ENCODE results near the gene MRPL10. TPM values are rescaled to one million over a fixed set of nuclear protein-coding genes. Genes with fewer than 3 reads are reported as not detected.
A peak's percentile ranks its signal among the peaks of the same experiment; 100 is the strongest.

MRPL10 gene
- total RNA-seq, 3 donors from 2014 or later, result 35.0 to 43.5 (median 36.7) TPM

DNA sequence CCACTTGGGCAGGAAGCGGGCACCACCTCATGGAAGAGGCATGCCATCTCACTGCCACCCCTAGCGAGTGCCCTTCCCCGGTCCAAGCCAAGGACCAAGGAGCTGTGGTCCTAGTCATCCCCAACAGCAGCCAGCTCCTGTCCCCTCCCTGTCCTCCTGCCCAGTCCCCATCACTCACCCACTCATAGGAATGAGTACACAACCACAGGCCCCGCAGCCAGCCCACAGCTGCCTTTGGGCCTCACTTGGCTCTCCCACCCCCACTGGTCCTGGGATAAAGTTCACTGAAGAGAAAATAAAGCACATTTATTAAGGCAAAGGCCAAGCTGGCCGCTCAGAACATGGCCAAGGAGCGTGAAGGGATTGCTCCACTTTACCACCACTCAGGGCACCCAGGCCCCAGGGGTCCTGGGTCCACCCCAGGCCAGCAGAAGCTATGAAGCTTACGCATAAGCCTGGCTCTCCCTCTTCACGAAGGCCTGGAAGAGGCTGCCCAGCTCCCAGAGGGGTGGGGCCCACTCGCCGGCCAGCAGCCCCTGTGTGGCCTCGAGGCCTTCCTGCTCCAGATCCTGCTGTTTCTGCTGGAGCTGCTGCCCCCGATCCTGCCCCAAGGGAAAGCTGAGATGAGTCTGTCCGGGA is 6.2 kb upstream of the MRPL10 start:
- Histone ChIP-seq H3K27ac (peak overlapping the region; percentile 14 to 70), H3K9me3 (no peaks in the 10 kb centered on the region), H3K4me3 (no peak overlapping the region), H3K4me1 (peaks cover 5 to 8% of the 10 kb centered on the region in 2 donors), H3K36me3 (no peaks in the 10 kb centered on the region), H3K27me3 (no peaks in the 10 kb centered on the region)
- intact Hi-C loops (cut with DNase I; ENCODE audit: low total_unique reads), result no loop called here
- DNase-seq (ENCODE audit: low spot score in 2 of 2), result no peak
- TF ChIP-seq POLR2A (IDR thresholded peaks at IDR 0.05) (no peak), POLR2AphosphoS5 (IDR thresholded peaks at IDR 0.05) (no peak)
- TF ChIP-seq, protein P1, sequence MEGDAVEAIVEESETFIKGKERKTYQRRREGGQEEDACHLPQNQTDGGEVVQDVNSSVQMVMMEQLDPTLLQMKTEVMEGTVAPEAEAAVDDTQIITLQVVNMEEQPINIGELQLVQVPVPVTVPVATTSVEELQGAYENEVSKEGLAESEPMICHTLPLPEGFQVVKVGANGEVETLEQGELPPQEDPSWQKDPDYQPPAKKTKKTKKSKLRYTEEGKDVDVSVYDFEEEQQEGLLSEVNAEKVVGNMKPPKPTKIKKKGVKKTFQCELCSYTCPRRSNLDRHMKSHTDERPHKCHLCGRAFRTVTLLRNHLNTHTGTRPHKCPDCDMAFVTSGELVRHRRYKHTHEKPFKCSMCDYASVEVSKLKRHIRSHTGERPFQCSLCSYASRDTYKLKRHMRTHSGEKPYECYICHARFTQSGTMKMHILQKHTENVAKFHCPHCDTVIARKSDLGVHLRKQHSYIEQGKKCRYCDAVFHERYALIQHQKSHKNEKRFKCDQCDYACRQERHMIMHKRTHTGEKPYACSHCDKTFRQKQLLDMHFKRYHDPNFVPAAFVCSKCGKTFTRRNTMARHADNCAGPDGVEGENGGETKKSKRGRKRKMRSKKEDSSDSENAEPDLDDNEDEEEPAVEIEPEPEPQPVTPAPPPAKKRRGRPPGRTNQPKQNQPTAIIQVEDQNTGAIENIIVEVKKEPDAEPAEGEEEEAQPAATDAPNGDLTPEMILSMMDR (IDR thresholded peaks at IDR 0.05), result peak in 1 of 3 donors; percentile 1

DNA sequence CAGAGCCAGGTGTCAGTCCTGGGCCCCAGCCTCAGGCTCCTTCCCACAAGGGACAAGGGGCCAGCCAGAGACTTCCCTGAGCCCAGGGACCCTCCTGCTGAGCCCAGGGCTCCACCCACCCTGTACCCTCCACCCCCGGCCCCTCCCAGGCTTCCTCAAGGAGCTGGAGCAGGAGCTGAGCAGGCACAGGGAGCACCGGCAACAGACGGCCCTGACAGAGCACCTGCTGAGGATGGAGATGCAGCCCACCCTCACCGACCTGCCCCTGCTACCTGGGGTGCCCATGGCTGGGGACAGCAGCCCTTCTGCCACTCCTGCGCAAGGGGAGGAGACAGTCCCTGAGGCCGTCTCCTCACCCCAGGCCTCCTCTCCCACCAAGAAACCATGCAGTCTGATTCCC is 5.3 kb upstream of the MRPL10 start:
- TF ChIP-seq POLR2AphosphoS5 (IDR thresholded peaks at IDR 0.05), result no peak
- no peak for TF ChIP-seq POLR2A (IDR thresholded peaks at IDR 0.05)
- TF ChIP-seq, protein P1 (IDR thresholded peaks at IDR 0.05), result no peak
- Histone ChIP-seq H3K4me1 (peaks cover 5 to 14% of the 10 kb centered on the region in 2 donors), H3K27me3 (no peaks in the 10 kb centered on the region), H3K4me3 (no peak overlapping the region), H3K27ac (peak overlapping the region in 1 of 2 donors; percentile 70), H3K9me3 (no peaks in the 10 kb centered on the region), H3K36me3 (no peaks in the 10 kb centered on the region)
- no peak for DNase-seq (ENCODE audit: low spot score in 2 of 2)
- intact Hi-C loops (cut with DNase I; ENCODE audit: low total_unique reads), result no loop called here

DNA sequence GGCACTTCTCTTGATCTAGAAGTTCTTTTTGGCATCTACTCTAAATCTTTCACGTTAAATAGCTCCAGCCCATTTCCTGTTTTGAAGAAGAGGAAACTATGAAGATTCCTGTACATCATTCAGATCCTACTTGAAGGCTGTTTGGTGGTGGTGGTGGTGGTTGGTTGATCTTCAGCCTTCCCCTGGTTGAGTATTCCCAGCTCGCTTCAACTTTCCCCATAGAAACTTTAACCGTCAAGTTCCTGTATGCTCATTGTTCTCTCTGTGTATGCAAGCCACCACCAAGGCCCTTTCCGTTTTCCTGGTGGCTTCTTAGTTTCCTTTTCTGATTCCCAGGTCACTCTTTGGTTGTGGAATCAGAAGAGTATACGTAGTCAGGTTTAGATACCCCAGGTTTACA is 3.4 kb upstream of the MRPL10 start:
- Histone ChIP-seq H3K4me3 (no peak overlapping the region), H3K4me1 (peaks cover 6 to 14% of the 10 kb centered on the region in 2 donors), H3K36me3 (no peaks in the 10 kb centered on the region), H3K27me3 (no peaks in the 10 kb centered on the region), H3K9me3 (no peaks in the 10 kb centered on the region), H3K27ac (no peak overlapping the region)
- no peak for TF ChIP-seq POLR2AphosphoS5 (IDR thresholded peaks at IDR 0.05)
- TF ChIP-seq, protein P1 (IDR thresholded peaks at IDR 0.05), result no peak
- TF ChIP-seq POLR2A (IDR thresholded peaks at IDR 0.05), result no peak
- intact Hi-C loops (cut with DNase I; ENCODE audit: low total_unique reads), result no loop called here
- DNase-seq (ENCODE audit: low spot score in 2 of 2), result no peak

DNA sequence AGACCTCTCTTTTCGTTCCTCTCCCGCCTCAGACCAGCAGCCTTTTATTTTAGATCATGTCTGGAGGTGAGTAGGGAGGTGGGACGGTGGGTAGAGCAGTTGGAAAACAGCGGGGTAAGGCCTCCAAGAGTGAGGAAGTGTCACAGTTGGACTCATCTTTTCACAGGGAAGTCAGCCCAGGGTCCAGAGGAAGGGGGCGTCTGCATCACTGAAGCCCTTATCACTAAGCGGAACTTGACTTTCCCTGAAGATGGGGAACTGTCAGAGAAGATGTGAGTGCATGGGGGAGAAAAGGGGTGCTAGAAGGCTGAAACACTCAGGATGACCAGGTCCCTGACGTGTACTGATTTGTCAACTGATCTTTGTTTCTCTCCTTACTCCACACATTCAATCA is 590 bp upstream of the MRPL10 start:
- no peaks in the 10 kb centered on the region for H3K9me3 ChIP-seq
- DNase-seq (ENCODE audit: low spot score in 2 of 2), result no peak
- no peaks in the 10 kb centered on the region for H3K27me3 ChIP-seq
- peak overlapping the region in 1 of 2 donors; percentile 86 for H3K27ac ChIP-seq
- no peak for TF ChIP-seq POLR2AphosphoS5 (IDR thresholded peaks at IDR 0.05)
- TF ChIP-seq, protein P1 (IDR thresholded peaks at IDR 0.05), result no peak
- no peak for TF ChIP-seq POLR2A (IDR thresholded peaks at IDR 0.05)
- intact Hi-C loops (cut with DNase I; ENCODE audit: low total_unique reads), result no loop called here
- H3K4me3 ChIP-seq, result peak overlapping the region; percentile 67 to 91 (median 88)
- H3K36me3 ChIP-seq, result peaks cover 2% of the 10 kb centered on the region
- H3K4me1 ChIP-seq, result peaks cover 6 to 12% of the 10 kb centered on the region in 2 donors

DNA sequence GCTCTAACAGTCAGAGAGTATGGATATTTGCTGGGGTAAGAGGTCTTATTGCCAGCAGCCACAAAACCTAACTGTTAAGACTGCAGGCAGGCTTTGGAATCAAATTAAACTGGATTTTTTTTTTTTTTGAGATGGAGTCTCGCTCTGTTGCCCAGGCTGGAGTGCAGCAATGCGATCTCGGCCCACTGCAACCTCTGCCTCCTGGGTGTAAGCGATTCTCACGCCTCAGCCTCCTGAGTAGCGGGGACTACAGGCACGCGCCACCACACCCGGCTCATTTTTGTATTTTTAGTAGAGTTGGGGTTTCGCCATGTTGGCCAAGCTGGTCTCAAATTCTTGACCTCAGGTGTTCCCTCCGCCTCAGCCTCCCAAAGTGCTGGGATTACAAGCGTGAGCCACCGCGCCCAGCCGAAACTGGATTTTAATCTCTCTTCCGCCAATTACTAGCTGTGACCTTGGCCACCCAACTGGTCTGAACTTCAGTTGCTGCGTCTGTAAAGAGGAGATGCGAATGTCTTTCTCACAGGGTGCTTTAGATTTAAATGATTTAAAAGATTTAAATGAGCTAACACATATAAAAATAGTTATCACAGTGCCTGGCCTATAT is 842 bp downstream of the MRPL10 start:
- Histone ChIP-seq H3K4me3 (peak overlapping the region; percentile 67 to 91 (median 88)), H3K4me1 (peaks cover 6 to 12% of the 10 kb centered on the region in 2 donors), H3K36me3 (peaks cover 9% of the 10 kb centered on the region), H3K27me3 (no peaks in the 10 kb centered on the region), H3K27ac (peak overlapping the region; percentile 84 to 86), H3K9me3 (no peaks in the 10 kb centered on the region)
- no peak for DNase-seq (ENCODE audit: low spot score in 2 of 2)
- intact Hi-C loops (cut with DNase I; ENCODE audit: low total_unique reads), result no loop called here
- TF ChIP-seq POLR2AphosphoS5 (IDR thresholded peaks at IDR 0.05) (no peak), POLR2A (IDR thresholded peaks at IDR 0.05) (no peak)

All from breast epithelium (tissue), 4 donors.